ENCODE measurements around the gene NPHS1.

The NPHS1 gene

DNA sequence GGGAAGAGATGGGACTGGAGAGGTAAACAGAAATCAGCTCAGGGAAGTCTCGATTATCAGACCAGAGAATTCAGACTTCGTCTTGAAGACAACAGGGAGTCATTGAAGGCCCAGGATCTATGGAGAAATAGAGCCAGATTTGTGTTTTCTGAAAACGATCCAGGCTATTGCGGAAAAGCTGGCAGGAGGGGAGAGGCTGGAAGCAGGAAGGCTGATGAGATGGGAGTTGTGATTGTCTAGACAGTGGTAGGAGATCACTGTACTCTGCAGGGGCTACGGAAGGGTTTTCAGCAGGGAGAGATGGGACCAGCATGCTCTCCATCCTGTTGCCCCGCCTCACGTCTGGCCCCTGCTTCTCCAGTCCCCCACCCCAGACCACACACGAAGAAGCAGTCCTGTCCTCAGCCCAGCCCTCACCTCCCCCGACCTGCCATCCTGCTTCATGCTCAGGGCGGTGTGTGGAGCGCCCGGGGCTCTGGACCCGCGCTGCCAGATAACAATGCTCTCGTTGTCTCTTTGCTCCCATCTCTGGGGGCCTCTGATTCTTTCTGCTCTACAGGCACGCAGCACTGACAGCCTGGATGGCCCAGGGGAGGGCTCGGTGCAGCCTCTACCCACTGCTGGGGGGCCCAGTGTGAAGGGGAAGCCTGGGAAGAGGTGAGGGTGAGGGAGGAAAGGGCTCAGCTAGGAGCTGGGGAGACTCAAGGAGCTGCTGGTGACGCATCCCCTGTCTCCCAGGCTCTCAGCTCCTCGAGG lies 75.0 kb downstream of the NPHS1 start:
- ATAC-seq (replicated peaks) (no peak), DNase-seq (no peak)
- peaks cover 0 to 5% of the 10 kb centered on the region in 2 donors for H3K36me3 Mint-ChIP-seq
- no peaks in the 10 kb centered on the region for H3K27me3 Mint-ChIP-seq
- H3K4me1 Mint-ChIP-seq: peaks cover 8 to 13% of the 10 kb centered on the region in 2 donors
- no peak overlapping the region for H3K4me3 Mint-ChIP-seq
- no peaks in the 10 kb centered on the region for H3K9me3 Mint-ChIP-seq
- no peak overlapping the region for H3K27ac Mint-ChIP-seq

DNA sequence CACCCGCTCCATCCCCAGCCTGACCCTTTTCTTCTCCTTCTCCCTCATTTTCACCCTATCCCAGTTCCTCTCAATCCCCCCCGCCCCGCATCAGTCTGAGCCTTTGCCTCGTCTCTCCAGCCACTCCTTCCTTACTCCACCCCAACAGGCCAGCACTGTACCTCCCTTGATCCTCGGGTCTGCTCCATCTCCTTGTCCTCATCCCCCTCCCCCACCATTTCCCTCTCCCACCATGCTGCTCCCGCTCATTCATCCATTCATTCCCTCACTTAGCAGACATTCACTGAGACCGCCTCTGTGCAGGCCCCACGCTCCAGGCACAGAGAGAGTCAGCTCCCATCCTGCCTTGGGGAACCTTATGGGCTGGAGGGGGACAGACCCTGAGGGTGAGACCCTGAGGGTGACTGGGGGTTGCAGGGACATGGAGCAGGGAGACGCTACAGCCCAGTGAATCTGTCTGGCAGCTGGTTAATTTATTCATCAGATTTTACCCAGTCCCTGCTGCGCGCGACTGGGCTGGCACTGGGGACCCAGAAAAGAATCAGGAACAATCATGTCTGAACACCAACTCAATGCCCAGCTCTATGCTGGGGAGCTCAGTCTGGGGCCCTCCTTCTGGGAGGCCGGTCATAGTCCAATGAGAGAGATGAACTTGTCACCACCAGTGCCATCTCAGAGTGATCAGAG lies 76.1 kb downstream of the NPHS1 start:
- H3K27ac Mint-ChIP-seq: peak overlapping the region; percentile 76
- H3K4me1 Mint-ChIP-seq: peaks cover 8 to 13% of the 10 kb centered on the region in 2 donors
- no peak for DNase-seq
- no peaks in the 10 kb centered on the region for H3K9me3 Mint-ChIP-seq
- H3K36me3 Mint-ChIP-seq: peaks cover 0 to 2% of the 10 kb centered on the region in 2 donors
- peak overlapping the region; percentile 76 to 81 for H3K4me3 Mint-ChIP-seq
- H3K27me3 Mint-ChIP-seq: no peaks in the 10 kb centered on the region
- ATAC-seq (replicated peaks): no peak

All from stimulated activated naive B cell treated with anti-CD40 and anti-IgM and Interleukin-4, amounts not matched to agents 10 μg/mL and 1 μg/mL and 100 μg/mL, for 72 hours (primary cell).